Natural killer cell treated with Interleukin-12 subunit alpha and Interleukin-12 subunit beta and Interleukin-15 and Interleukin-18, amount 100 ng/mL, for 72 hours (primary cell): ENCODE results near the gene EPHA4. TPM values are rescaled to one million over a fixed set of nuclear protein-coding genes. Genes with fewer than 3 reads are reported as not detected.

Experiments used
- ATAC-seq, 2 donors: fragments of 150-1000 bp; cut with Tn5 transposase in 1 of 2; sonication (Bioruptor Pico), chemical (Tn5 transposase) in 1 of 2; 2 replicates each; pipeline ENCODE4 v1.10.0; 2021
- DNase-seq: peaks from one replicate; pipeline ENCODE4 v3.0.0; 2022; ENCODE audit warnings: low spot score
- H3K27ac Mint-ChIP-seq, 2 donors: 1 replicate in 1 of 2; 2 replicates in 1 of 2; pipeline ENCODE4 v1.8.0; 2022; ENCODE audit warnings: mixed read lengths in 2 of 2, mild to moderate bottlenecking in 1 of 2, moderate library complexity in 1 of 2
- H3K27me3 Mint-ChIP-seq, 2 donors: 1 replicate in 1 of 2; 2 replicates in 1 of 2; pipeline ENCODE4 v1.8.0; 2022; ENCODE audit warnings: mixed read lengths in 2 of 2
- H3K36me3 Mint-ChIP-seq: one replicate; pipeline ENCODE4 v1.8.0; 2022; ENCODE audit warnings: mixed read lengths
- H3K4me1 Mint-ChIP-seq, 2 donors: 1 replicate in 1 of 2; 2 replicates in 1 of 2; pipeline ENCODE4 v1.8.0; 2022; ENCODE audit warnings: low read depth in 2 of 2, mixed read lengths in 2 of 2, mild to moderate bottlenecking in 1 of 2
- H3K4me3 Mint-ChIP-seq: one replicate; pipeline ENCODE4 v1.8.0; 2022; ENCODE audit warnings: mixed read lengths
- H3K9me3 Mint-ChIP-seq: 2 replicates; pipeline ENCODE4 v1.8.0; 2022; ENCODE audit warnings: mixed read lengths
- total RNA-seq, 2 donors: library from RNA; stranded (reverse); gene quantifications; one replicate each; pipeline ENCODE4 v1.2.3, GENCODE V29; 2022

Gene EPHA4
- total RNA-seq, 2 donors from 2014 or later: 9.7 to 20.7 TPM

- ATAC-seq (no peak), DNase-seq (no peak)
- Mint-ChIP-seq H3K36me3 (no peaks in the 10 kb centered on the region), H3K9me3 (no peaks in the 10 kb centered on the region), H3K27me3 (no peaks in the 10 kb centered on the region), H3K4me3 (no peak overlapping the region), H3K4me1 (peaks cover 0 to 5% of the 10 kb centered on the region in 2 donors), H3K27ac (no peak overlapping the region)
Observed at GRCh38 chr2:221381928-221382488, 190.1 kb downstream of the EPHA4 start.

GRCh38 chr2:221380686-221381085, 191.4 kb downstream of the EPHA4 start:
- no peak overlapping the region for H3K27ac Mint-ChIP-seq
- H3K36me3 Mint-ChIP-seq: no peaks in the 10 kb centered on the region
- H3K27me3 Mint-ChIP-seq: no peaks in the 10 kb centered on the region
- ATAC-seq: no peak
- H3K4me1 Mint-ChIP-seq: peaks cover 0 to 5% of the 10 kb centered on the region in 2 donors
- no peak overlapping the region for H3K4me3 Mint-ChIP-seq
- DNase-seq: no peak
- no peaks in the 10 kb centered on the region for H3K9me3 Mint-ChIP-seq

GRCh38 chr2:221380062-221380461, 192.0 kb downstream of the EPHA4 start:
- Mint-ChIP-seq H3K36me3 (no peaks in the 10 kb centered on the region), H3K27me3 (no peaks in the 10 kb centered on the region), H3K9me3 (no peaks in the 10 kb centered on the region), H3K27ac (no peak overlapping the region), H3K4me1 (peaks cover 0 to 5% of the 10 kb centered on the region in 2 donors), H3K4me3 (no peak overlapping the region)
- DNase-seq (no peak), ATAC-seq (no peak)

GRCh38 chr2:221377597-221377996, 194.5 kb downstream of the EPHA4 start:
- no peak for ATAC-seq
- no peak overlapping the region for H3K4me3 Mint-ChIP-seq
- H3K36me3 Mint-ChIP-seq: no peaks in the 10 kb centered on the region
- H3K9me3 Mint-ChIP-seq: no peaks in the 10 kb centered on the region
- peaks cover 0 to 5% of the 10 kb centered on the region in 2 donors for H3K4me1 Mint-ChIP-seq
- H3K27ac Mint-ChIP-seq: no peak overlapping the region
- H3K27me3 Mint-ChIP-seq: peaks cover 4 to 7% of the 10 kb centered on the region in 2 donors
- DNase-seq: no peak

- DNase-seq: no peak
- Mint-ChIP-seq H3K27me3 (peaks cover 6 to 12% of the 10 kb centered on the region in 2 donors), H3K4me3 (no peak overlapping the region), H3K9me3 (no peaks in the 10 kb centered on the region), H3K36me3 (no peaks in the 10 kb centered on the region), H3K27ac (no peak overlapping the region), H3K4me1 (peaks cover 0 to 5% of the 10 kb centered on the region in 2 donors)
- ATAC-seq: no peak
Observed at GRCh38 chr2:221377066-221377465, 195.0 kb downstream of the EPHA4 start.

- ATAC-seq (no peak), DNase-seq (no peak)
- Mint-ChIP-seq H3K4me3 (no peak overlapping the region), H3K9me3 (no peaks in the 10 kb centered on the region), H3K27ac (no peak overlapping the region), H3K36me3 (no peaks in the 10 kb centered on the region), H3K27me3 (peaks cover 11 to 30% of the 10 kb centered on the region in 2 donors), H3K4me1 (peaks cover 0 to 5% of the 10 kb centered on the region in 2 donors)
Observed at GRCh38 chr2:221374234-221374633, 197.9 kb downstream of the EPHA4 start.

GRCh38 chr2:221372907-221373306, 199.2 kb downstream of the EPHA4 start:
- H3K36me3 Mint-ChIP-seq: no peaks in the 10 kb centered on the region
- no peak overlapping the region for H3K27ac Mint-ChIP-seq
- no peaks in the 10 kb centered on the region for H3K9me3 Mint-ChIP-seq
- no peak overlapping the region for H3K4me3 Mint-ChIP-seq
- peaks cover 0 to 5% of the 10 kb centered on the region in 2 donors for H3K4me1 Mint-ChIP-seq
- no peak for DNase-seq
- H3K27me3 Mint-ChIP-seq: peaks cover 11 to 30% of the 10 kb centered on the region in 2 donors
- no peak for ATAC-seq

- no peak overlapping the region for H3K4me3 Mint-ChIP-seq
- H3K4me1 Mint-ChIP-seq: no peaks in the 10 kb centered on the region
- peaks cover 11 to 30% of the 10 kb centered on the region in 2 donors for H3K27me3 Mint-ChIP-seq
- no peaks in the 10 kb centered on the region for H3K36me3 Mint-ChIP-seq
- ATAC-seq: no peak
- H3K9me3 Mint-ChIP-seq: no peaks in the 10 kb centered on the region
- DNase-seq: no peak
- H3K27ac Mint-ChIP-seq: no peak overlapping the region
Observed at GRCh38 chr2:221372159-221372884, 199.8 kb downstream of the EPHA4 start.

- peaks cover 11 to 30% of the 10 kb centered on the region in 2 donors for H3K27me3 Mint-ChIP-seq
- no peak overlapping the region for H3K4me3 Mint-ChIP-seq
- DNase-seq (no peak), ATAC-seq (no peak)
- no peak overlapping the region for H3K27ac Mint-ChIP-seq
- H3K4me1 Mint-ChIP-seq: no peaks in the 10 kb centered on the region
- H3K36me3 Mint-ChIP-seq: no peaks in the 10 kb centered on the region
- H3K9me3 Mint-ChIP-seq: no peaks in the 10 kb centered on the region
Observed at GRCh38 chr2:221371347-221371746, 200.8 kb downstream of the EPHA4 start.

- H3K27me3 Mint-ChIP-seq: peaks cover 11 to 30% of the 10 kb centered on the region in 2 donors
- H3K36me3 Mint-ChIP-seq: no peaks in the 10 kb centered on the region
- H3K4me1 Mint-ChIP-seq: no peaks in the 10 kb centered on the region
- DNase-seq (no peak), ATAC-seq (no peak)
- H3K4me3 Mint-ChIP-seq: no peak overlapping the region
- no peaks in the 10 kb centered on the region for H3K9me3 Mint-ChIP-seq
- H3K27ac Mint-ChIP-seq: no peak overlapping the region
Observed at GRCh38 chr2:221370857-221371211, 201.3 kb downstream of the EPHA4 start.

GRCh38 chr2:221370076-221370856, 201.8 kb downstream of the EPHA4 start:
- H3K4me3 Mint-ChIP-seq: no peak overlapping the region
- no peaks in the 10 kb centered on the region for H3K9me3 Mint-ChIP-seq
- DNase-seq (no peak), ATAC-seq (no peak)
- peaks cover 11 to 30% of the 10 kb centered on the region in 2 donors for H3K27me3 Mint-ChIP-seq
- no peaks in the 10 kb centered on the region for H3K36me3 Mint-ChIP-seq
- H3K27ac Mint-ChIP-seq: no peak overlapping the region
- H3K4me1 Mint-ChIP-seq: no peaks in the 10 kb centered on the region
